ENCODE results near the gene PGC.
"Not testable (repeated sequence)": the region's sequence is repeated elsewhere in the genome, so short reads cannot be mapped to it uniquely, and the experiment has no call there.

The PGC gene

DNA sequence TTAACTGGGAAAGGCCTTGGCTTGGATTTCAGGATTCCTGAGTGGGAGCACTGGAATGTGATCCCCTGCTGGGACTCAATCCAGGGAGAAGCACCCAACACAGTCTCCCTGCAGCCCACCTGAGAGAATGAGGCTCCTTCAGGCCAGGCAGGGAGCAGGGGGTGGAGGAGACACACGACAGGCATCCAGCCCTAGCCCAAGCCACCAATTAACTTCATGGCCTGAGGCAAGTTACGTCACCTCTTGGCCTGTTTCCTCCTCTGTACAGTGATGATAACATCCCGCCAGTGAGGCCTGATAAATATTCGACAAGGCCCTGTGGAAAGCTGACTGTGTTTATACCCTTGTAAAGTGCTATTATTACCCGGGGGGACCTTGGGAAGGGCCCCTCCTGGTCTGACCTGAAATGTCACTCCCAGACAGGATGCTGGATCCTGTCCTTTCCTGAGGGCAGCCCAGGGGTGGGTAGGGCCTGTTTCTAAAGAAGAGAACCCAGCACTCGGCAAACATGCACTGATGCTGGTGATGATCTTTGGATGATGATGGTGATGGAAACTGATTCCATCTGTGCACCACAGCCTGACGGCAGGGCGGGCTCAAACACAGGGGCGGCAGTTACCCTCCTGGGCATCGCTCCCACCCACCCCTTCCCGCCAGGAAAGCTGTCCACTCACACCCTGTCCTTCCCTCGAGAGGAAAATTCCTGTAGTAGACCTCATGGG lies 20.1 kb upstream of the PGC start:
- Mint-ChIP-seq H3K27ac (no peak overlapping the region), H3K4me1 (ENCODE audit: low read depth) (peaks cover 13% of the 10 kb centered on the region), H3K36me3 (ENCODE audit: low read depth) (peaks cover 4% of the 10 kb centered on the region), H3K4me3 (no peak overlapping the region), H3K27me3 (ENCODE audit: low read depth) (no peaks in the 10 kb centered on the region), H3K9me3 (no peaks in the 10 kb centered on the region)
- no peak for DNase-seq (ENCODE audit: low spot score)

DNA sequence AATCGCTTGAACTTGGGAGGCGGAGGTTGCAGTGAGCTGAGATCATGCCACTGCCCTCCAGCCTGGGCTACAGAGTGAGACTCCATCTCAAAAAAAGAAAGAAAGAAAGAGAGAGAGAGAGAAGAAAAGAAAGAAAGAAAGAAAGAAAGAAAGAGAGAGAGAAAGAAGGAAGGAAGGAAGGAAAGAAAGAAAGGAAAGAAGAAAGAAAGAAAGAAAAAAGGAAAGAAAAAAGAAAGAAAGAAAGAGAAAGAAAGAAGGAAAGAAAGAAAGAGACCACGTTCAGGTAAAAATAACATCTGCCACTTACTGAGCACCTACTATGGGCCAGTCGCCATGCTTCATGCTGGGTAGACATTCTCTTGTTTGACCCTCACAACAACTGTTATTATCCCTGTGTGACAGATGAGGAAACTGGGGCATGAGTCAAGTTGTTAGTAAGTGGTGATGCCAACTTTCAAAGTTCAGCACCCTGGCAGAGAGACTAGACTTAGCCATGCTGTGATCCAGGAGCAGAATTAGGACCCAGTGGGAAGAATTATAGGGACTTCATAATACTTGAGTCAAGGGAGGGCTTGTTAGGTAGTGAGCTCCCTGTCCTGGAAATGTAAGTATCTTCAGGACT lies 19.0 kb upstream of the PGC start:
- not testable (repeated sequence) for H3K27ac Mint-ChIP-seq; H3K9me3 Mint-ChIP-seq; H3K4me3 Mint-ChIP-seq; H3K36me3 Mint-ChIP-seq (ENCODE audit: low read depth); DNase-seq (ENCODE audit: low spot score); H3K27me3 Mint-ChIP-seq (ENCODE audit: low read depth)
- H3K4me1 Mint-ChIP-seq (ENCODE audit: low read depth), result peaks cover 13% of the 10 kb centered on the region

DNA sequence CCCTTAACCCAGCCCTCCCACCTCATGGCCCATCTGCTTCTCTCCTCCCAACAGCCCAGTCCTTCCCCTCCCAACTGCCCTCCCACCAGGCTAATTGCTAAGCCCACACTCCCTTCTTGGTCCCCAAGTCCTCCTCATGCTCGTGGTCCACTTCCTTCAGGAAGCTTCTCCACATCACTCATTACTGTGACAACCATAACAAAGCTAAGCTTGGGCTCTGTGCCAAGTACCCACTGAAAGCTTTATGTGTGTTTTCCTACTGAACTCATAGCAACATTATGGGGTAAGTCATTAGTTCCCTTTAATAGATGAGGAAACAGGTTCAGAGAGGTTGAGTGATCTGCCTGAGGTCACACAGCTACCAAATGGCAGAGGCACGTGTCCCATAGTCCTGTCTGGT lies 16.3 kb upstream of the PGC start:
- no peak for DNase-seq (ENCODE audit: low spot score)
- Mint-ChIP-seq H3K27me3 (ENCODE audit: low read depth) (no peaks in the 10 kb centered on the region), H3K36me3 (ENCODE audit: low read depth) (no peaks in the 10 kb centered on the region), H3K4me1 (ENCODE audit: low read depth) (peaks cover 5% of the 10 kb centered on the region), H3K27ac (no peak overlapping the region), H3K4me3 (no peak overlapping the region), H3K9me3 (no peaks in the 10 kb centered on the region)

DNA sequence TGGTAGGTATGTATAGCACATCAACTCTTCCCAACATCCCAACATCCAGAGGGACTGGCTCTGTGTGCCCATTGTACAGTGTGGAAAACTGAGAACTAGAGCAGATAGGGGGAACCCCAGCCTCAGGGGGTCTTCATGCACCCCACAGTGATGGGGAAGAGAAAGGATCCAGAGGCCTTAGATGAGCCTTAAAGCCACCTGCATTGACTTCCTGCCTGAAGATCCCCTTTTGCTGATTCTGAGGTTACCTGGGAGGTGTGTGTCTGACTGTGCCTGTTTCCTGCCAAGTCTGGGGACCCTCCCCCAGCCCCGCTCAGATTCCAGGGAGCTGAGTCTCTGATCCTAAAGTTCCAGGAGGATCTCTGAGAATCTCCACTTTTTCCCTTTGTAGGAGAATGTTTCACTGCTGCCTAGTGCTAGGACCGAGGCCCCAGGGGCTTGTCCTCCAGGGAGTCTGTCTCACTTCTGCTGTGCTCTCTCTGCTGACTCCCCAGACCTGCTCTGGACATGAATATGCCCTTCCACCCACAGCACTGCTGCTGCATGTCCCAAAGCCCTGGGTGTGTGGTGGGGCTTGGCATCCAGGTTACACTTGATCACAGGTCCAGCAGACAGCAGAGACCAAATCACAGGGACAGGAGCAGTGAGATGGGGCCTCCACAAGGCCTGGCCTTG lies 12.8 kb upstream of the PGC start:
- H3K4me3 Mint-ChIP-seq, result no peak overlapping the region
- no peaks in the 10 kb centered on the region for H3K36me3 Mint-ChIP-seq (ENCODE audit: low read depth)

GRCh38 chr6:41759106-41759904 lies 12.1 kb upstream of the PGC start:
- H3K27me3 Mint-ChIP-seq (ENCODE audit: low read depth), result peaks cover 7% of the 10 kb centered on the region
- no peak overlapping the region for H3K4me3 Mint-ChIP-seq
- no peak overlapping the region for H3K27ac Mint-ChIP-seq
- no peaks in the 10 kb centered on the region for H3K4me1 Mint-ChIP-seq (ENCODE audit: low read depth)
- no peaks in the 10 kb centered on the region for H3K36me3 Mint-ChIP-seq (ENCODE audit: low read depth)
- no peaks in the 10 kb centered on the region for H3K9me3 Mint-ChIP-seq
- DNase-seq (ENCODE audit: low spot score), result no peak

More for the DNA sequence above, 12.8 kb upstream of the PGC start:
- H3K27ac Mint-ChIP-seq, result no peak overlapping the region
- no peaks in the 10 kb centered on the region for H3K4me1 Mint-ChIP-seq (ENCODE audit: low read depth)
- H3K27me3 Mint-ChIP-seq (ENCODE audit: low read depth), result peaks cover 4% of the 10 kb centered on the region
- H3K9me3 Mint-ChIP-seq, result no peaks in the 10 kb centered on the region
- no peak for DNase-seq (ENCODE audit: low spot score)

GRCh38 chr6:41758641-41759035 lies 11.4 kb upstream of the PGC start:
- H3K9me3 Mint-ChIP-seq, result no peaks in the 10 kb centered on the region
- no peak overlapping the region for H3K4me3 Mint-ChIP-seq
- no peaks in the 10 kb centered on the region for H3K4me1 Mint-ChIP-seq (ENCODE audit: low read depth)
- no peak overlapping the region for H3K27ac Mint-ChIP-seq
- H3K27me3 Mint-ChIP-seq (ENCODE audit: low read depth), result peaks cover 11% of the 10 kb centered on the region
- H3K36me3 Mint-ChIP-seq (ENCODE audit: low read depth), result no peaks in the 10 kb centered on the region
- DNase-seq (ENCODE audit: low spot score), result no peak

DNA sequence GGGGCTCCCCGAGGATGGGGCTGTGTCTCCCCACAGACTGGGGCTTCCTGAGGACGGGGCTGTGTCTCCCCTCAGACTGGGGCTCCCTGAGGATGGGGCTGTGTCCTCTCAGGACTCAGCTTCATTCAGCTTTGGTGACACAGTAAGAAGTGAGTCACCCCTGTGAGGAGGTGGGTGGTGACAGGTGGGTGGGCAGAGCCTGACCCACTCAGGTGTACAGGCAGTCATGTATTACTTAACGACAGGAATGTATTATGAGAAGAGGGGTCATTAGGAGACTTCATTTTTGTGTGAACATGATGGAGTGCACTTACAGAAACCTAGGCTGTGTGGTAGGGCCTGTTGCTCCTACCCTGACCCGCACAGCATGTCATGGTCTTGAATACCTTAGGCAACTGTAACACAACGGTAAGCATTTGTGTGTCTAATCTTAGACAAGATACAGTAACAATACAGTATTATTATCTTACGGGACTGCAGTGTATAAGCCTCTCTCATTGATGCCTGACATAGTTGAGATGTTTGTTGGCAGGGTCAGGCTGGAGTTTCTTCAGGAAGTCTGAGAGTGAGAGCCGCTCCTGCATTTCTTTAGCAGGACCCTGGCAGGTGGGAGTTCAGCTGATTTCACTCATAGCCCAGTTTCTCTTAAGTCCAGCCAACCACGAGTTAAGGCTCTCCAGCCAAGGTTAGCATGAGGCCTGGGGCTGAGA lies 10.9 kb upstream of the PGC start:
- Mint-ChIP-seq H3K4me1 (ENCODE audit: low read depth) (no peaks in the 10 kb centered on the region), H3K9me3 (no peaks in the 10 kb centered on the region), H3K4me3 (no peak overlapping the region), H3K36me3 (ENCODE audit: low read depth) (no peaks in the 10 kb centered on the region), H3K27ac (no peak overlapping the region), H3K27me3 (ENCODE audit: low read depth) (peaks cover 17% of the 10 kb centered on the region)
- no peak for DNase-seq (ENCODE audit: low spot score)

GRCh38 chr6:41757271-41757670 lies 10.1 kb upstream of the PGC start:
- no peak for DNase-seq (ENCODE audit: low spot score)
- Mint-ChIP-seq H3K9me3 (no peaks in the 10 kb centered on the region), H3K36me3 (ENCODE audit: low read depth) (no peaks in the 10 kb centered on the region), H3K27ac (no peak overlapping the region), H3K4me1 (ENCODE audit: low read depth) (no peaks in the 10 kb centered on the region), H3K27me3 (ENCODE audit: low read depth) (peaks cover 18% of the 10 kb centered on the region), H3K4me3 (no peak overlapping the region)

DNA sequence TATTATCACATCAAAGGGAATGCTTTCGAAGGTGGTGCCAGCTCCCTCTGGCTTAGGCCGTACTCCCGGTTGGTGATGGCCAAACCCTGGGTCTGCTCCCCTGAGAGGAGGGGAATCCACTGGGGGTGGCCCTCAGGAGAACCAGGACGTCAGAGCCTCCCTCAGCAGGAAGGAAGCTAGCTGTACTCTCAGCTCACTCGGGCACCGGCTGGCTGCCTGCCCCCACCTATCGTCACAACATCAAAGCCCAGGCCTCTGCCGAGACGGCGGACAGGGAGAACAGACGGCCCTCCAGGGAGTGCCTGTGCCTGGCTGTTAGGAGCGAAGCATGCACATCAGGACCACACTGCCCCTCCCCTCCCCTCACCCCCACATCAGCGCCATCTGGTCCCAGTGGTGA lies 9.2 kb upstream of the PGC start:
- Mint-ChIP-seq H3K36me3 (ENCODE audit: low read depth) (no peaks in the 10 kb centered on the region), H3K4me3 (no peak overlapping the region), H3K27ac (no peak overlapping the region), H3K27me3 (ENCODE audit: low read depth) (peaks cover 18% of the 10 kb centered on the region), H3K4me1 (ENCODE audit: low read depth) (no peaks in the 10 kb centered on the region), H3K9me3 (no peaks in the 10 kb centered on the region)
- DNase-seq (ENCODE audit: low spot score), result no peak

- Mint-ChIP-seq H3K27ac (no peak overlapping the region), H3K4me3 (no peak overlapping the region), H3K36me3 (ENCODE audit: low read depth) (no peaks in the 10 kb centered on the region), H3K4me1 (ENCODE audit: low read depth) (no peaks in the 10 kb centered on the region), H3K9me3 (no peaks in the 10 kb centered on the region), H3K27me3 (ENCODE audit: low read depth) (peaks cover 22% of the 10 kb centered on the region)
- DNase-seq (ENCODE audit: low spot score), result no peak
These were observed 8.7 kb upstream of the PGC start for GRCh38 chr6:41755895-41756294.

DNA sequence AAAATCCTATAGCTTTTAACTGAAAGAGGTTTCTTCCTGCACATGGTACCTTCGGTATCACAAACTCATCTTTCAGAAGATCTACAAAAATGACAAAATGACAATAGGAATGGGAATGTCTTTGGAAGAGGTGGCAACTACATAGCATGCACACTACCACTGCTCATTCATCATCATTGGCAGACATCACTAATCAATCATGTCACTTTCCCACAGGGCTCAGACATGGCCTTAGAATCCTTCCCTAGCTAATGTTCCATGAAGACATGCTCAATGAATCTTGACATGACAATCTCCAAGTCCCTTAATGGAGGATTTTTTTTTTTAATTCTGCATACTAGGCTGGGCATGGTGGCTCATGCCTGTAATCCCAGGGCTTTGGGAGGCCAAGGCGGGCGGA lies 3.2 kb upstream of the PGC start:
- no peak overlapping the region for H3K4me3 Mint-ChIP-seq
- H3K4me1 Mint-ChIP-seq (ENCODE audit: low read depth), result no peaks in the 10 kb centered on the region
- no peak overlapping the region for H3K27ac Mint-ChIP-seq
- no peak for DNase-seq (ENCODE audit: low spot score)
- H3K36me3 Mint-ChIP-seq (ENCODE audit: low read depth), result no peaks in the 10 kb centered on the region
- no peaks in the 10 kb centered on the region for H3K9me3 Mint-ChIP-seq
- H3K27me3 Mint-ChIP-seq (ENCODE audit: low read depth), result peaks cover 26% of the 10 kb centered on the region

- Mint-ChIP-seq H3K36me3 (ENCODE audit: low read depth) (no peaks in the 10 kb centered on the region), H3K27me3 (ENCODE audit: low read depth) (peaks cover 15% of the 10 kb centered on the region), H3K27ac (no peak overlapping the region), H3K4me3 (no peak overlapping the region), H3K4me1 (ENCODE audit: low read depth) (no peaks in the 10 kb centered on the region), H3K9me3 (no peaks in the 10 kb centered on the region)
- no peak for DNase-seq (ENCODE audit: low spot score)
These were observed 1.3 kb upstream of the PGC start for GRCh38 chr6:41748542-41748941.

- Mint-ChIP-seq H3K36me3 (ENCODE audit: low read depth) (no peaks in the 10 kb centered on the region), H3K4me3 (no peak overlapping the region), H3K27me3 (ENCODE audit: low read depth) (peaks cover 11% of the 10 kb centered on the region), H3K27ac (no peak overlapping the region), H3K9me3 (no peaks in the 10 kb centered on the region), H3K4me1 (ENCODE audit: low read depth) (no peaks in the 10 kb centered on the region)
- DNase-seq (ENCODE audit: low spot score), result no peak
These were observed 893 bp upstream of the PGC start for GRCh38 chr6:41748102-41748477.
